H54 (cell line): ENCODE results near the gene RYR2.
"Not testable (repeated sequence)": the region's sequence is repeated elsewhere in the genome, so short reads cannot be mapped to it uniquely, and the experiment has no call there.

ENCODE experiments used
- DNase-seq: peaks from one replicate; pipeline ENCODE4 v3.0.0; 2011; ENCODE audit warnings: low spot score, mixed read lengths; ENCODE audit not compliant: insufficient read length
- FAIRE-seq: peaks from 3 replicates; lab custom pipeline; 2011; peaks lifted over from hg19 to GRCh38; lab: Jason Lieb, UNC
- POLR2A ChIP-seq: IDR thresholded peaks from 2 replicates; pipeline ENCODE4 v1.6.1; 2011; ENCODE audit warnings: low read depth, mild to moderate bottlenecking, low read length

RYR2 gene

GRCh38 chr1:237119091-237119490 lies 77.1 kb downstream of the RYR2 start:
- FAIRE-seq (no peak), DNase-seq (no peak)
- TF ChIP-seq POLR2A: no peak

- no peak for TF ChIP-seq POLR2A
- FAIRE-seq (no peak), DNase-seq (no peak)
These were observed 78.7 kb downstream of the RYR2 start for GRCh38 chr1:237120683-237121082.

GRCh38 chr1:237124856-237125462 lies 83.0 kb downstream of the RYR2 start:
- no peak for FAIRE-seq
- peak; percentile 12 for DNase-seq
- TF ChIP-seq POLR2A: no peak

- FAIRE-seq (no peak), DNase-seq (no peak)
- no peak for TF ChIP-seq POLR2A
These were observed 84.2 kb downstream of the RYR2 start for GRCh38 chr1:237126180-237126579.

GRCh38 chr1:237127301-237127700 lies 85.3 kb downstream of the RYR2 start:
- not testable (repeated sequence) for FAIRE-seq, DNase-seq

GRCh38 chr1:237133921-237134320 lies 91.9 kb downstream of the RYR2 start:
- DNase-seq: no peak

GRCh38 chr1:237134929-237135328 lies 92.9 kb downstream of the RYR2 start:
- TF ChIP-seq POLR2A: no peak
- FAIRE-seq (no peak), DNase-seq (no peak)

More at GRCh38 chr1:237133921-237134320, 91.9 kb downstream of the RYR2 start:
- FAIRE-seq: no peak
- TF ChIP-seq POLR2A: no peak

DNA sequence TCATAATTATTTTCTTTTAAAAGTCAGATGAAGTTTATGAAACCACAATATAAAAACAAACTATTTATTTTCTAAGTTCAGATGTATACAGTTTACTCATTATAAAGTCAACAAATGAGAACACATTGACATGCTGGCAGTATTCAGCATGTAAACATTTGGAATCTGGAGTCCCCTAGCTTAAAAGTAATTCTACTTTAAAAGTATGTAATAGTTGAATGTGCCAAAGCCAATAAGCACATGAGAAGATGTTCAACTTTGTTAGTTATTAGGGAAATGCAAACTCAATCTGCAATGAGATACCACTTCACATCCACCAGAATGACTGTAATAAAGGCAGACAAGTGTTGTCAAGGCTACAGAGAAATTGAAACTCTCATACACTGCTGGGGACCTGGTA lies 96.6 kb downstream of the RYR2 start:
- FAIRE-seq (no peak), DNase-seq (no peak)
- TF ChIP-seq POLR2A: no peak

DNA sequence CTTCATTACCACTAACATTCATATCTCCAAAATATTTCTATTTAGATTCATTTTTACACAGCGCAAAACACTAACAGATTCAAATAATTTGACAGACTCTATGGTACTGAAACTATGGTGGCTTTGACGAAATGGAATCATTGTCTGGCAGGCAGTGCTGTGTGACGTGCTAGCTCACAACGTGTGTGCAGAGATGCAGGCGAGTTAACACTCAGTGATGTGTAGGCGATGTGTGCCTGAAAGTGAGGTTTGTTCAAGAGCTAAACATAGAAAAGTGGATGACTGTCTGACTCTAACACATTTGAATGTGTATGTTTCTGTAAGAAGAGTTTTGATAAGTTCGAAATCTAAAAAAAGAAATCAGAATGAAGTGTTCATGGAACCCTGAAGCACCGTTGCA lies 97.7 kb downstream of the RYR2 start:
- TF ChIP-seq POLR2A: no peak
- DNase-seq: no peak
- FAIRE-seq: no peak

GRCh38 chr1:237140986-237141385 lies 99.0 kb downstream of the RYR2 start:
- DNase-seq (no peak), FAIRE-seq (no peak)
- TF ChIP-seq POLR2A: no peak

GRCh38 chr1:237141502-237141901 lies 99.5 kb downstream of the RYR2 start:
- FAIRE-seq (no peak), DNase-seq (no peak)
- no peak for TF ChIP-seq POLR2A

- TF ChIP-seq POLR2A: no peak
- DNase-seq (no peak), FAIRE-seq (no peak)
These were observed 103.6 kb downstream of the RYR2 start for GRCh38 chr1:237145379-237146135.

- TF ChIP-seq POLR2A: no peak
- DNase-seq (no peak), FAIRE-seq (no peak)
These were observed 104.3 kb downstream of the RYR2 start for GRCh38 chr1:237146241-237146640.

- no peak for FAIRE-seq
- TF ChIP-seq POLR2A: no peak
- no peak for DNase-seq
These were observed 107.9 kb downstream of the RYR2 start for GRCh38 chr1:237149857-237150256.

GRCh38 chr1:237151979-237152378 lies 110.0 kb downstream of the RYR2 start:
- FAIRE-seq: not testable (repeated sequence)

More at GRCh38 chr1:237151979-237152378, 110.0 kb downstream of the RYR2 start:
- not testable (repeated sequence) for DNase-seq
